Measurements from ENCODE around the gene USP5.

The USP5 gene

DNA sequence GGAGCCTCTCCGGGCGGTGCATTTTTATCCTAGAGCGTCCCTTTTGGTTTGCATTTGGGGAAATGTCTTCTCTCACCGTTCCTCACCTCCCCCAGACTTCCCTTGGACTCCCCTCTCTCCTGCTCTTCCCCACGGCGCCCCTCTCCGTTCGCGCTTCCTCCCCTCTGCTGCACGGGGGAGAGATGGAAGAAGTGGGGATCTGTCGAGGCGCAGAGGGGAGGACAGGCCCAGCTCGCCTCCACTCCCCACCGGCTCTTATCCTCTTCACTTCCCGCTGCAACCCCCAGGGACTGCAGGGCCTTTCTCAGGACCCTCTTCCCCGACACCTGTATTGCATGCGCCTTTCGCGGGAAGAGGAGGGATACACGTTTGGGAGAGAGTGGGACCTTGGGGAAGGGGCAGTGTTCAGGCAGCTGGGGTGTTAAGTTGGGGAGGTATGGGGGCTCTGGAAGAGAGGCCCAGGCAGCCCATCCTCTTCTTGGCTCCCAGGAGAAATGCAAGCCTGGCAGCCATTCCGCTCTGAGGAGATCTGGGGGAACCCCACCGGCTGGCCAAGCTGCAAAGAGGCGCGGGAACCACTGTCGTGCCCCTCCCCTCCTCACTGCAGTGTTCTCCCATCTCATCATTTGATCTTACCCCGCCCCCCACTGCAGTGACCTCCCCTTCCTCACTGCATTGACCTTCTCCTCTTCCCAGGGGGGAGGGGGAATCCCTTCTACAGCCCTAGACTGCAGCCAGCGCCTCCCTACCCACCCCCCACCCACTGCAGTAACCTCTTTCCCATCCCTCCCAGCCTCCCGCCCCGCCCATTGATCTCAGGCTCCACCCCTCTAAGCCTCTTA is 63.2 kb downstream of the USP5 start:
- DNase-seq (ENCODE audit: low spot score): no peak

DNA sequence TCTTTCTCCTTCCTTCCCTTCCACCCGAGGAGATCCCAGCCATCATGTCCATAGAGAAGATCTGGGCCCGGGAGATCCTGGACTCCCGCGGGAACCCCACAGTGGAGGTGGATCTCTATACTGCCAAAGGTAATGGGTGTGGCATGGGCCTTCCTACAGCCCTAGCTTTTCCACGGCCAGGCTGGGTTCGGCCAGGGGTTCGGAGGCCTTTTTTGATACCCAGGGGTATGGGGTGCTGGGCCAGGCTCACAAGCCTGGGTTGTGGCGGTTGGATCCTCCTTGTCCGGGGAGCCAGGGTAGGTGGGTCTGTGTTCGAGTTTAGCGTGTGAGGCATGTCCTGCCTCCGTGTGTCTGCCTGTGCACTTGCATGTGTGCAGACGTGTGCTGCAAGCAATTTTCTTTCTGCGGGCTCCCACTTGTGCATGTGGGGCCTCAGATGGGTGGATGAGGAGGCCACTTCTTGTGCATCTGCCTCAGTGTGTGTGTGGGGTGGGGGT is 63.9 kb downstream of the USP5 start:
- DNase-seq (ENCODE audit: low spot score): no peak

Data from LoVo (cell line).